ENCODE data around the gene CNOT11. TPM values are rescaled to one million over a fixed set of nuclear protein-coding genes. Genes with fewer than 3 reads are reported as not detected.

CNOT11 gene
- total and polyA plus RNA-seq, 3 donors from 2014 or later = 43.7 to 81.1 (median 45.7) TPM

GRCh38 chr2:101264360-101264939 lies 11.8 kb downstream of the CNOT11 start:
- H3K4me1 ChIP-seq = no peaks in the 10 kb centered on the region
- H3K27me3 ChIP-seq = no peaks in the 10 kb centered on the region
- H3K27ac ChIP-seq = no peak overlapping the region
- H3K36me3 ChIP-seq (ENCODE audit: low read depth, missing control alignments) = no peaks in the 10 kb centered on the region
- 92 to 93% methylated on average over 13 of the region's 13 CpGs for WGBS, 2 donors
- no peak for DNase-seq
- TF ChIP-seq POLR2A (IDR thresholded peaks at IDR 0.05) (no peak), CTCF (IDR thresholded peaks at IDR 0.05) (no peak)
- no peak overlapping the region for H3K4me3 ChIP-seq
- intact Hi-C loops (cut with DNase I; ENCODE audit: low total_unique reads) = no loop called here
- H3K9me3 ChIP-seq = no peaks in the 10 kb centered on the region

- intact Hi-C loops (cut with DNase I; ENCODE audit: low total_unique reads) = no loop called here
- Histone ChIP-seq H3K36me3 (ENCODE audit: low read depth, missing control alignments) (no peaks in the 10 kb centered on the region), H3K4me1 (no peaks in the 10 kb centered on the region), H3K27me3 (no peaks in the 10 kb centered on the region), H3K27ac (no peak overlapping the region), H3K4me3 (no peak overlapping the region), H3K9me3 (no peaks in the 10 kb centered on the region)
- TF ChIP-seq CTCF (IDR thresholded peaks at IDR 0.05) (no peak), POLR2A (IDR thresholded peaks at IDR 0.05) (no peak)
- 63 to 72% methylated on average over 11 of the region's 11 CpGs for WGBS, 2 donors
- no peak for DNase-seq
Measured at GRCh38 chr2:101265893-101266499, 13.3 kb downstream of the CNOT11 start.

- Histone ChIP-seq H3K27ac (no peak overlapping the region), H3K36me3 (ENCODE audit: low read depth, missing control alignments) (no peaks in the 10 kb centered on the region), H3K27me3 (no peaks in the 10 kb centered on the region), H3K4me3 (no peak overlapping the region), H3K9me3 (no peaks in the 10 kb centered on the region), H3K4me1 (no peaks in the 10 kb centered on the region)
- WGBS, 2 donors = 69 to 71% methylated on average over 15 of the region's 15 CpGs
- intact Hi-C loops (cut with DNase I; ENCODE audit: low total_unique reads) = no loop called here
- no peak for TF ChIP-seq POLR2A (IDR thresholded peaks at IDR 0.05)
- no peak for TF ChIP-seq CTCF (IDR thresholded peaks at IDR 0.05)
- DNase-seq = no peak
Measured at GRCh38 chr2:101267671-101268656, 15.3 kb downstream of the CNOT11 start.

GRCh38 chr2:101270700-101271259 lies 18.1 kb downstream of the CNOT11 start:
- WGBS, 2 donors = 87 to 88% methylated on average over 8 of the region's 8 CpGs
- Histone ChIP-seq H3K27me3 (no peaks in the 10 kb centered on the region), H3K27ac (no peak overlapping the region), H3K4me3 (no peak overlapping the region), H3K9me3 (no peaks in the 10 kb centered on the region), H3K36me3 (ENCODE audit: low read depth, missing control alignments) (no peaks in the 10 kb centered on the region), H3K4me1 (no peaks in the 10 kb centered on the region)
- no peak for TF ChIP-seq CTCF (IDR thresholded peaks at IDR 0.05)
- no peak for TF ChIP-seq POLR2A (IDR thresholded peaks at IDR 0.05)
- intact Hi-C loops (cut with DNase I; ENCODE audit: low total_unique reads) = no loop called here
- DNase-seq = no peak

Data from testis (tissue), 3 donors.